Prostate gland (tissue), 2 donors: ENCODE data around the gene STK35.

Experiments used
- CTCF ChIP-seq, 4 experiments: fragments of 200-600 bp in 2 of 4; fragments of 450-650 bp in 2 of 4; sonication (generic) in 2 of 4; IDR thresholded peaks; 1 replicate in 3 of 4; 2 replicates in 1 of 4; pipeline ENCODE4 v1.5.1; 2016 to 2019; ENCODE audit warnings: antibody characterized with exemption in 4 of 4, mild to moderate bottlenecking in 2 of 4, moderate library complexity in 2 of 4
- POLR2A ChIP-seq: fragments of 450-650 bp; IDR thresholded peaks from one replicate; pipeline ENCODE4 v1.6.1; 2016; ENCODE audit warnings: antibody characterized with exemption, mild to moderate bottlenecking
- POLR2AphosphoS5 ChIP-seq: sonication (generic); formaldehyde crosslinking; IDR thresholded peaks from one replicate; pipeline ENCODE4 v1.6.1; 2017; ENCODE audit warnings: antibody characterized with exemption

- no peak for TF ChIP-seq CTCF (IDR thresholded peaks at IDR 0.05)
- no peak for TF ChIP-seq POLR2A
- no peak for TF ChIP-seq POLR2AphosphoS5
These were observed 75.3 kb downstream of the STK35 start for GRCh38 chr20:2176946-2177345.
